ENCODE results near the gene PROC. TPM values are rescaled to one million over a fixed set of nuclear protein-coding genes. Genes with fewer than 3 reads are reported as not detected.

Gene PROC
- total and polyA plus RNA-seq, 2 donors (not counting 1 experiment from before 2014, with no cell fraction given), result not detected

GRCh38 chr2:127463155-127463991 is 45.1 kb downstream of the PROC start:
- H3K4me3 ChIP-seq (replicated peaks in 1 of 4; ENCODE audit: control extremely low read depth in 1 of 4, insufficient read depth in 1 of 4, low read depth in 3 of 4, low read length in 4 of 4), result no peak overlapping the region
- H3K27ac ChIP-seq (ENCODE audit: insufficient read depth, low read length), result no peak overlapping the region
- no peaks in the 10 kb centered on the region for H3K9me3 ChIP-seq (ENCODE audit: control insufficient read depth, insufficient read depth, low read depth, low read length)
- no peaks in the 10 kb centered on the region for H3K4me1 ChIP-seq (ENCODE audit: control insufficient read depth, extremely low read depth, insufficient read depth, low read length)
- H3K36me3 ChIP-seq (ENCODE audit: control insufficient read depth, insufficient read depth, low read length), result no peaks in the 10 kb centered on the region
- TF ChIP-seq, protein P1, sequence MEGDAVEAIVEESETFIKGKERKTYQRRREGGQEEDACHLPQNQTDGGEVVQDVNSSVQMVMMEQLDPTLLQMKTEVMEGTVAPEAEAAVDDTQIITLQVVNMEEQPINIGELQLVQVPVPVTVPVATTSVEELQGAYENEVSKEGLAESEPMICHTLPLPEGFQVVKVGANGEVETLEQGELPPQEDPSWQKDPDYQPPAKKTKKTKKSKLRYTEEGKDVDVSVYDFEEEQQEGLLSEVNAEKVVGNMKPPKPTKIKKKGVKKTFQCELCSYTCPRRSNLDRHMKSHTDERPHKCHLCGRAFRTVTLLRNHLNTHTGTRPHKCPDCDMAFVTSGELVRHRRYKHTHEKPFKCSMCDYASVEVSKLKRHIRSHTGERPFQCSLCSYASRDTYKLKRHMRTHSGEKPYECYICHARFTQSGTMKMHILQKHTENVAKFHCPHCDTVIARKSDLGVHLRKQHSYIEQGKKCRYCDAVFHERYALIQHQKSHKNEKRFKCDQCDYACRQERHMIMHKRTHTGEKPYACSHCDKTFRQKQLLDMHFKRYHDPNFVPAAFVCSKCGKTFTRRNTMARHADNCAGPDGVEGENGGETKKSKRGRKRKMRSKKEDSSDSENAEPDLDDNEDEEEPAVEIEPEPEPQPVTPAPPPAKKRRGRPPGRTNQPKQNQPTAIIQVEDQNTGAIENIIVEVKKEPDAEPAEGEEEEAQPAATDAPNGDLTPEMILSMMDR (conservative IDR thresholded peaks at IDR 0.05 in 1 of 2, IDR thresholded peaks at IDR 0.05 in 1 of 2; ENCODE audit: low read depth in 1 of 2, low read length in 2 of 2), result no peak
- no peak for TF ChIP-seq EZH2 (IDR thresholded peaks at IDR 0.05; ENCODE audit: low read length, missing control alignments)
- no peaks in the 10 kb centered on the region for H3K27me3 ChIP-seq (ENCODE audit: control insufficient read depth, insufficient read depth, low read length)
- H3K9ac ChIP-seq (ENCODE audit: insufficient read depth, low read length), result no peak overlapping the region
- H4K20me1 ChIP-seq (ENCODE audit: control insufficient read depth, extremely low read depth, insufficient read depth, low read length), result no peaks in the 10 kb centered on the region
- H2AFZ ChIP-seq (ENCODE audit: low read length), result no peak overlapping the region
- peak; percentile 15 to 18 for DNase-seq (ENCODE audit: low read depth in 2 of 2)
- no peaks in the 10 kb centered on the region for H3K79me2 ChIP-seq (ENCODE audit: control insufficient read depth, insufficient read depth, low read length)
- no peak overlapping the region for H3K4me2 ChIP-seq (ENCODE audit: extremely low read depth, insufficient read depth, low read length)

DNA sequence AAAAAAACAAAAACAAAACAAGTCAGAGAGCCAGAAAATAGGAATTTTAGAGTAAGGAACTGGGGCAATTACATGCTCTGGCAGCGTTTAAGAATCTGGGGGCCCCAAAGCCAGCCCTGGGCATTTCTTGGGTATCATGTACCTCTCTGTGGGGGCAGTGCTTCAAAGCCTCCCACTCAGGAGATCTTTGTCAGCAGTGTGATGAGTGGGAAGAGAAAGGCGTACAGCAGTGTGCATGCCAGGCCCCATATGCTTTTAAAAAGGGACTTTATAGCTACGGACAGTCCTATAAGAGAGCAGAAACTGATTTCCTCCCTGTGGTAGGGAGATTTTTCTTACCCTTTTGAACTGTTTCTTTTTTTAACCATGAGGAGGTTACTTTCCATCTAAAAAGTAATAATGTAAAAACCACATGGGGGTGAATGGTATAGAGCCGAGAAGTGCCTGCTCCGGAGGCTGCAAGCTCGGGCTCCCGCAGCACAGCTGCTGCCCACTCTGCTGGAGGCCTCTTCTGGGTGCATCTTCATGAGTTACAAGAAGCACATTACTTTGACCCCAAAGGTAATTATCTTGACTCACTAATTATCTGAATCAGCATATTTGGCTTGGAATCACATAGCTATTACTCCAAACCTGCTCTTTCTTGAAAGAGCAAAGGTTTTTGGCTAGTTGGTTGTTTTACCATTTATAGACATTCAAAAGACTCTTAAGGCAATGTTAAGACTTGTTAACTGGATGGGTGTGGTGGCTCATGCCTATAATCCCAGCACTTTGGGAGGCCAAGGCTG is 46.4 kb downstream of the PROC start:
- H3K79me2 ChIP-seq (ENCODE audit: control insufficient read depth, insufficient read depth, low read length), result no peaks in the 10 kb centered on the region
- no peaks in the 10 kb centered on the region for H3K36me3 ChIP-seq (ENCODE audit: control insufficient read depth, insufficient read depth, low read length)
- H2AFZ ChIP-seq (ENCODE audit: low read length), result no peak overlapping the region
- no peak for DNase-seq (ENCODE audit: low read depth in 2 of 2)
- no peak overlapping the region for H3K4me3 ChIP-seq (replicated peaks in 1 of 4; ENCODE audit: control extremely low read depth in 1 of 4, insufficient read depth in 1 of 4, low read depth in 3 of 4, low read length in 4 of 4)
- no peaks in the 10 kb centered on the region for H4K20me1 ChIP-seq (ENCODE audit: control insufficient read depth, extremely low read depth, insufficient read depth, low read length)
- no peak overlapping the region for H3K9ac ChIP-seq (ENCODE audit: insufficient read depth, low read length)
- no peaks in the 10 kb centered on the region for H3K27me3 ChIP-seq (ENCODE audit: control insufficient read depth, insufficient read depth, low read length)
- no peaks in the 10 kb centered on the region for H3K9me3 ChIP-seq (ENCODE audit: control insufficient read depth, insufficient read depth, low read depth, low read length)
- no peak for TF ChIP-seq EZH2 (IDR thresholded peaks at IDR 0.05; ENCODE audit: low read length, missing control alignments)
- TF ChIP-seq, protein P1 (conservative IDR thresholded peaks at IDR 0.05 in 1 of 2, IDR thresholded peaks at IDR 0.05 in 1 of 2; ENCODE audit: low read depth in 1 of 2, low read length in 2 of 2), result no peak
- no peaks in the 10 kb centered on the region for H3K4me1 ChIP-seq (ENCODE audit: control insufficient read depth, extremely low read depth, insufficient read depth, low read length)
- H3K4me2 ChIP-seq (ENCODE audit: extremely low read depth, insufficient read depth, low read length), result no peak overlapping the region
- H3K27ac ChIP-seq (ENCODE audit: insufficient read depth, low read length), result no peak overlapping the region

- Histone ChIP-seq H3K9ac (ENCODE audit: insufficient read depth, low read length) (no peak overlapping the region), H3K9me3 (ENCODE audit: control insufficient read depth, insufficient read depth, low read depth, low read length) (no peaks in the 10 kb centered on the region), H2AFZ (ENCODE audit: low read length) (no peak overlapping the region), H3K4me2 (ENCODE audit: extremely low read depth, insufficient read depth, low read length) (no peak overlapping the region), H3K4me3 (replicated peaks in 1 of 4; ENCODE audit: control extremely low read depth in 1 of 4, insufficient read depth in 1 of 4, low read depth in 3 of 4, low read length in 4 of 4) (no peak overlapping the region), H3K36me3 (ENCODE audit: control insufficient read depth, insufficient read depth, low read length) (no peaks in the 10 kb centered on the region), H4K20me1 (ENCODE audit: control insufficient read depth, extremely low read depth, insufficient read depth, low read length) (no peaks in the 10 kb centered on the region), H3K27ac (ENCODE audit: insufficient read depth, low read length) (no peak overlapping the region), H3K79me2 (ENCODE audit: control insufficient read depth, insufficient read depth, low read length) (no peaks in the 10 kb centered on the region), H3K4me1 (ENCODE audit: control insufficient read depth, extremely low read depth, insufficient read depth, low read length) (no peaks in the 10 kb centered on the region), H3K27me3 (ENCODE audit: control insufficient read depth, insufficient read depth, low read length) (no peaks in the 10 kb centered on the region)
- peak in 1 of 2 donors; percentile 12 for DNase-seq (ENCODE audit: low read depth in 2 of 2)
- TF ChIP-seq, protein P1 (conservative IDR thresholded peaks at IDR 0.05 in 1 of 2, IDR thresholded peaks at IDR 0.05 in 1 of 2; ENCODE audit: low read depth in 1 of 2, low read length in 2 of 2), result no peak
- no peak for TF ChIP-seq EZH2 (IDR thresholded peaks at IDR 0.05; ENCODE audit: low read length, missing control alignments)
These were observed 47.0 kb downstream of the PROC start for GRCh38 chr2:127465258-127465657.
